IPS-NIHi11 (cell line): ENCODE results near the gene COL5A3.
"Not testable (repeated sequence)": the region's sequence is repeated elsewhere in the genome, so short reads cannot be mapped to it uniquely, and the experiment has no call there.

Source experiments
- DNase-seq: peaks from one replicate; pipeline ENCODE4 v3.0.0; 2012; ENCODE audit warnings: mixed read lengths, low spot score

COL5A3 gene

DNA sequence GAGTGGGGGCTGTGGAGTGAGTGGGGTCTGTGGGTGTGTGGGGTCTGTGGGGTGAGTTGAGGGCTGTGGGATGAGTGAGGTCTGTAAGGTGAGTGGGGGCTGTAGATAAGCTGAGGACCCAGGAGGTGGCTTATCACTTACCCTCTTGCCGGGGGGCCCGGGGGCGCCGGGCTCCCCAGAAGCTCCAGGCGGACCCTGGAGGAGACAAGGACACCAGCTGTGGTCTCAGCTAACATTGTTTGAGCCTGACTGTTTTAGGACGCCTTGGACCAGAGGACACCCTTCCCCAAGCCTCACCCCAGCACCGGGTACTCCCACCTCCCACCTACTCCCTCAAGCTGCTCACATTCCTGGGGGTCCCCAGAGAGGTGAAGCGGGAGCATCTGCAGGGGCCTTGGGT is 39.8 kb downstream of the COL5A3 start:
- no peak for DNase-seq

DNA sequence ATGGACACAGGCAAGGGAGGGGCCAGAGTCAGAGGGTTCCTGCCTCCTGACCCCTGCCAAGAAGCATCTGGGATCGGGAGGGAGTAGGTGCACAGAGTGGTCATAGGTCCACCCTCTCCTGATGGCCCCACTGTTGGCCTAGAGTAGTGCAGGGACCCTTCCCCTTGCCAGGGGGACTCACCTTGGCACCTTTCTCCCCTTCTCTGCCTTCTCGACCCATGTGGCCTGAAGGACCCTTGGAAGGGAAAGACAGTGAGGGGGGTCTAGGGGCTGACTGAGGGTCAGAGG is 40.7 kb downstream of the COL5A3 start:
- DNase-seq, result no peak

GRCh38 chr19:9968820-9969687 is 41.2 kb downstream of the COL5A3 start:
- no peak for DNase-seq

- no peak for DNase-seq
These were observed 43.0 kb downstream of the COL5A3 start for GRCh38 chr19:9967326-9967725.

- DNase-seq, result peak; percentile 85
These were observed 43.9 kb downstream of the COL5A3 start for GRCh38 chr19:9966448-9966847.

DNA sequence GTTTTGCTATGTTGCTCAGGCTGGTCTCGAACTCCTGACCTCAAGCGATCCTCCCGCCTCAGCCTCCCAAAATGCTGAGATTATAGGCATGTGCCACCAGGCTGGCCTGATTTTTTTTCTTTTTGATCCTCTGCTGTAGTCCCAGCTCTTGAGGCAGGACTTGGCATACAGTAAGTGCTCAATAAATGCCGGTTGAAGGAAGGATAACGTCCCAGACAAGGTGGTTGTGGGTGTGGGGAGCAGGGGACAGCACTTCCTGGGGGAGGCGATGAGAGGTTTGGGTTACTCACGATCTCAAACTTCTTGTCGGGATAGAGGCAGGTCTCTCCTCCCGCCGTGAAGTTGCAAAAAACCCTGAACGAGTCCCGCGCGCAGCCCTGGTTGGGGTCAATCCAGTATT is 44.3 kb downstream of the COL5A3 start:
- no peak for DNase-seq

DNA sequence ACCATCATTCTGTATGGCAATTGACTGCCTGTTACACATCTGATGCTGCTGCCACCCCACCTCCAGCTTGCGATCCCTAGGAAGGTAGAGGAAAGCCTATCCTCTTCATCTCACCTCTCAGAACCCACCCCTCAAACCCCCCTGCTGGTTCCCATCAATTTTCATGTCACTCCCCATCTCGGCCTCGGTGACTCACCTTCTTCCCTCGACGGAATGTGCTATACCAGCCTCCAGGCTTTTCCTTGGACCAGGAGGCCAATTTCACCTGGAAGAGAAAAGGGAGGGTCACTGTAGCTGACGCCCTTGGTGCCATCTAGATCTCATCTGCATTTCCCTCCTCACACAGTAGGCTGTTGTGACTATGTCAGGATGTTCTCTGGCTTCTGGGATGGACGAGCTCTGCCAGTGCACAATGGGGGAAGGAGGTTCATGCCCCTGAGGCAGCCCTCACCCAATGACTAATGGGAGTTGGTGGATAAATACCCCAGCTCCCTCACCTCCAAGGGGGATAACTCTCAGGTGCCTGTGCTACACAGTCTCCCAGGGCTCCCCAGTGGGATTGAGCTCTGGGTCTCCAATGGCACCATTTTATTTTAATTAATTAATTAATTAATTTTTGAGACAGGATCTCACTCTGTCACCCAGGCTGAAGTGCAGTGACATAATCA is 47.5 kb downstream of the COL5A3 start:
- no peak for DNase-seq

DNA sequence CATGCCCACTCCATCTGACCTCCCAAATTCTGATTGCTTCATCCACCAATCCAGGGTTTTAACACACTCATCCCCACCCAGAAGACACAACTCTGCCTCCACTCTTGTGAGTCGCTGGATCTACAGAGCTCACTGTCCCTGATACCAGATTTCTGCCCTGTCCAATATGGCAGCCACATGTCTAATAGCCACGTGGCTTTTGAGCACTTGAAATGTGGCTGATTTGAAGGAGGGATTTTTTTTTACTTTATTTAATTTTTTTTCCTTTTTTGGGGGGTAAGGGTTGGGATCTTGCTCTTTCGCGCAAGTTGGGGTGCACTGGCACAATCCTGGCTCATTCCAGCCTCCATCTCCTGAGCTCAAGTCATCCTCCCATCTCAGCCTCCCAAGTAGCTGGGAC is 49.2 kb downstream of the COL5A3 start:
- no peak for DNase-seq

DNA sequence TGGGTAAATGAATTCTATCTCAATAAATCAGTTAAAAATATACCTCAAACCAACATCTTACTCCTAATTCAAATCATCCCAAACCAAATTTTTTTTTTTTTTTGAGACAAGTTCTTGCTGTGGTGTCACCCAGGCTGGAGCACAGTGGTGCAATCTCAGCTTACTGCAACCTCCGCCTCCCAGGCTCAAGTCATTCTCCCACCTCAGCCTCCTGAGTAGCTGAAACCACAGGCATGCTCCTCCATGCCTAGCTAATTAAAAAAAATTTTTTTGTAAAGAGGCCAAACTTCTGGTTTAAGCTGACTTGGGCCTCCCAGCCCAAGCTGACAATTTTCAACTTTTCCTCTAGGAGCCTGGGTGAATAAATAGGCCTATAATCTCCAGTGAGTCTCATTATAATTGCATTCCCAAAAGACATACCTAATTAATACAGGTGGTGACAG is 51.9 kb downstream of the COL5A3 start:
- no peak for DNase-seq

DNA sequence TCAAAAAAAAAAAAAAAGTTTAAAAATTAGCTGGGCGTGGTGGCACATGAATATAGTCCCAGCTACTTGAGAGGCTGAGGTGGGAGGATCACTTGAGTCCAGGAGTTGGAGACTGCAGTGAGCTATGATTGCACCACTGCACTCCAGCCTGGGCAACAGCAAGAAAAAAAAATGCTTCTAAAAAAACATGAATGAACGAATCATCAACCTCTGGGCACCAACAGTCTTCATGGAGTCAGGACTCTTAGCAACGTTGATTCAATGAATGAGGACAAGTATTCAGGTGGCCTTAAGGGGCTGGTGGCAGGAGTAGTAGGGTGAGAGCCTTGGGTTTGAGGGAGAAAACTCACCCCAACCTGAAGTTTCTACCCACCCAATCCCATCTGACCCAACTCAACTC is 53.3 kb downstream of the COL5A3 start:
- DNase-seq, result no peak

- no peak for DNase-seq
These were observed 56.3 kb downstream of the COL5A3 start for GRCh38 chr19:9953802-9954542.

DNA sequence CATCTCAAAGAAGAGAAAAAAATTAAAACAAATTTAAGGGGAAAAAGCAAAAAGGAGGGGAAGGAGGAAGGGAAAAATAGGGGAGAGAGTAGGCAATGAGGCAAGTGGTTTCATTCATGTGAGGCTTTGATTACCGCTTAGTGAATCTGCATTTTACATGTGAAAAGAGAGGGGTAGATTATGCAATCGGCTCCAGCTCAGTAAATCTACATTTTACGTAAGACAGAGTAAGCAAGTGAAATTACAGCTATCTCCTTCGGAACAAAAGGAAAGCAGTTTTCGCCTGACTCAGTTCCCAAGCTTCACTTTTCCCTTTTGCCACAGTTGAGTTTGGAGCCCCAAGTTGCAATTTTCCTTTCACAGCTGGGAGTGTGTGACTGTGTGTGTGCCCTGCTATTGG is 58.0 kb downstream of the COL5A3 start:
- DNase-seq, result no peak

DNA sequence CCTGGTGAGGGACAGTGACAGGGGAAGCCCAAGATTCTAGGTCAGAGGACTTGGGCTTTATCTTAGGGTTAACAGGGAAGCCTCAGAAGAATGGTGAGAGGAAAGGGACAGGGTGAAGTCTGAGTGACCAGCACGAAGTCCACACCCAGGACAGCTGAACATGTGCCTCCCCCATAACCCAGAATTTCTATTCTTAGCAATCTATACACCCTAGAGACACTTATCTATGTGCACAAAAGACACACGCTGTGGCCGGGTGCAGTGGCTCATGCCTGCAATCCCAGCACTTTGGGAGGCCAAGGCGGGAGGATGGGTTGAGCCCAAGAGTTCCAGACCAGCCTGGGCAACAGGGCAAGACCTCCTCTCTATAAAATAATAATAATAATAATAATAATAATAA is 62.9 kb downstream of the COL5A3 start:
- no peak for DNase-seq

DNA sequence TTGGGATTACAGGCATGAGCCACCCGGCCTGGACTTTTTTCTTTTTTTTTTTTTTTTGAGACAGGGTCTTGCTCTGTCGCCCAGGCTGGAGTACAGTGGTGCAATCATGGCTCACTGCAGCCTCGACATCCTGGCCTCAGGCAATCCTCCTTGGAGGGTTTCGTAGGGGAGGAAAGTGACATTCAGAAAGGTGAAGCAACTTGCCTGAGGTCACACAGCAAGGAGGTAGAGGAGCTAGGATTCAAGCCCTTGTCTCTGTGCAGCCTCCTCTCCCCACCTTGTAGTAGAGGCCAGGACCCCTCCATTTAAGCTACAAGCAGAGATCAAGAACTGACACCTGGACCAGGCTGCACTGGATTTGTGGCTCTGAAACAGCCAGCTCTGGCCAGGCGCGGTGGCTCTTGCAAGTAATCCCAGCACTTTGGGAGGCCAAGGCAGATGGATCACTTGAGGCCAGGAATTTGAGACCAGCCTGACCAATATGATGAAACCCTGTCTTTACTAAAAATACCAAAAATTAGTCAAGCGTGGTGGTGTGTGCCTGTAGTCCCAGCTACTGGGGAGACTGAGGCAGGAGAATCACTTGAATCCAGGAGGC is 63.7 kb downstream of the COL5A3 start:
- DNase-seq, result not testable (repeated sequence)

GRCh38 chr19:9945319-9945966 is 64.9 kb downstream of the COL5A3 start:
- no peak for DNase-seq

DNA sequence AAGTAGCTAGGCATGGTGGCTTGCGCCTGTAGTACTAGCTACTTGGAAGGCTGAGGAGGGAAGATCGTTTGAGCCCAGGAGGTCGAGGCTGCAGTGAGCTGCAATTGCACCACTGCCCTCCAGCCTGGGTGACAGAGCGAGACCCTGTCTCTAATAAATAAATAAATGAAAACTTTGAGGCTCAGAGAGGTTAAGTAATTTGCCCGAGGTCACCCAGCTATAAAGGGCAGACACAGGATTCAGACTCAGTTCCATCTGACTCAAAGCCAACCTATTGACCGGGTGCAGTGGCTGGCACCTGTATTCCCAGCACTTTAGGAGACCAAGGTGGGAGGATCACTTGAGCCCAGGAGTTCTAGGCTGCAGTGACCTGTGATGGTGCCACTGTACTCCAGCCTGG is 66.6 kb downstream of the COL5A3 start:
- no peak for DNase-seq

DNA sequence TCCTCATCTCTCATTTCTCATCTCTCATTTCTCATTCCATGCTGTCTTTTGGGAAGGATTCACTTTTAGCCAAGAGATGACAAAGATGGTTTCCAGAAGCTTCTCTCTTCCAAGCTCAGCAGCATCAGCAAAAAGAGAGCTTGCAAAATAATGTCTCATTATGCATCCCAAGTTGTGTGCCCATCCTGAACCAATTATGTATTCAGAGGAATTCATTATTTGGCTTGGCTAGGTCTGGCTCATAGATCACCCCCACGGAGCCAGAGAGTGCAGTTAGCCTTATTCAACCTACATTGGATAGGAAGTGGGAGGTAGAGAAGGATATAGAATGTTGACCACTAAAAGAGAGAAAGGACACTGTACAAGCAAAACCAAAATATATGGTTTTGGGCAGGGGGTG is 68.6 kb downstream of the COL5A3 start:
- no peak for DNase-seq

DNA sequence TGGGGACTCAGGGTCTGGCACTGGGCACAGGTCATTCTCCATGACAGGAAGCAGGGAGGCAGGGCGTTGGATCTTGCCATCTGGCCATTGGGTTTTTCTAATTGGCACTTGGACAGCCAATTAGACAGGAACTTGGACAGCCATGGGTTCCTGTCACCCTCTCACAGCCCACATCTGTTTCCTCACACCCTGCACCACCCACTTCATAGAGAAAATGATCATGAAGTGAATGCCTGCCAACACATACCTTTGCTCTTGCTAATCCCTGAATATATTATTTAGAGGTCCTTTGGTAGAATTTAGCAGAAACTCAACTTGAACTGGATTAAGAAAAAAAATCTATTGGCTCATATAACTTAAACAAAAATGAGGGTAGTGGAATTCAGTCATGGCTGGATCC is 69.1 kb downstream of the COL5A3 start:
- DNase-seq, result no peak

DNA sequence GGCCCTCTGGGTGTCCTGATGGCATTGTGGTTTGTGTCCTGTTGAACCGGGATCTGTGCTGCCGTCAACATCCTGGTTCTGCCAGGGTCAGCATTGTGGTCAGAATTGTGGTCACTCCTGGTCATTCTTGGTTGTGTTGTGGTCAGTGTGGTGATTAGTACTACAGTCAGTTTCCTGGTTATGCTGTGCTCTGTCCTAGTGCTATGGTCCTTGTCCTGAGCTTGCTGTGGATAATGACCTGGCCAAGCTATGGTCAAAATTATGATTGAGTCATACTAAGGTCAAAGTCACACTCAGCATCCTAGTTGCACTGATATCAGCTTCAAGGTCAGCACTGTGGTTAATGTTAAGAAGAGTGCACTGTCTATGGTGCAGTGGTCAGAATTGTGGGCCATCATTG is 69.5 kb downstream of the COL5A3 start:
- no peak for DNase-seq

DNA sequence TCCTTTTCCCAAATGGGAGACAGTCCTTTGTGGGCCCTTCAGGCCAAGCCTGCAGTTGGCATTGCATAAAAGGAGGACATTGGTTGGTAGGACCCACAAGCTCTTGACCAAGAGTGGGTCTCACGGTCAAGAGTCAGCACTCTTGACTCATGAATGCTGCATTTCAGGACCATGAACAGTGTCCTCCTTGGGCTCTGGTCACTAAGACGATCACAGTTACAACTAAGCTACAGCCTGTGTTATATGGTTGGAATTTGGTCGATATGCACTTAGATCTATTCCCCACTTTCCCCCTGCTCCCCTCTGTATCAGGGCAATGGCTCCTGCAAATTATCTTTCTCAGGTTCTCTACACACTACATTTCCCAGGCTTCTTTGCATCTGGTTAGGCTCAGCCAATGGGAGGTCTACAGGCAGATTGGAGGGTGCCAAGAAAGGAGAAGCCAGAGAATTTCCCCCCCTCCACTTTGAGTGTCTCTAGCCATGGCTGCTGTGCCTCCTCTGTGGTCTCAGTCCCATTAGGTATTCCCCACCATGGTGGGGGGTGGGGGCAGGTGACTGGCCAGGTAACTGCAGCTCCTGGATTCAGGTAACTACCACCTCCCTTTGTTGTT is 70.9 kb downstream of the COL5A3 start:
- no peak for DNase-seq

GRCh38 chr19:9937001-9937411 is 73.3 kb downstream of the COL5A3 start:
- peak; percentile 32 for DNase-seq
